Activated naive CD8-positive, alpha-beta T cell (primary cell): Measurements from ENCODE around the gene NTN5.
"Not testable (repeated sequence)": the region's sequence is repeated elsewhere in the genome, so short reads cannot be mapped to it uniquely, and the experiment has no call there.

Experiments
- H3K27ac Mint-ChIP-seq: one replicate; pipeline ENCODE4 v1.8.0; 2021; ENCODE audit warnings: mixed read lengths
- H3K27me3 Mint-ChIP-seq: one replicate; pipeline ENCODE4 v1.8.0; 2021; ENCODE audit warnings: mixed read lengths
- H3K36me3 Mint-ChIP-seq: one replicate; pipeline ENCODE4 v1.8.0; 2021; ENCODE audit warnings: mixed read lengths
- H3K4me1 Mint-ChIP-seq: one replicate; pipeline ENCODE4 v1.8.0; 2021; ENCODE audit warnings: low read depth, mixed read lengths
- H3K4me3 Mint-ChIP-seq: one replicate; pipeline ENCODE4 v1.8.0; 2021; ENCODE audit warnings: mild to moderate bottlenecking, mixed read lengths
- H3K9me3 Mint-ChIP-seq: one replicate; pipeline ENCODE4 v1.8.0; 2021; ENCODE audit warnings: low read depth, mixed read lengths

The NTN5 gene

DNA sequence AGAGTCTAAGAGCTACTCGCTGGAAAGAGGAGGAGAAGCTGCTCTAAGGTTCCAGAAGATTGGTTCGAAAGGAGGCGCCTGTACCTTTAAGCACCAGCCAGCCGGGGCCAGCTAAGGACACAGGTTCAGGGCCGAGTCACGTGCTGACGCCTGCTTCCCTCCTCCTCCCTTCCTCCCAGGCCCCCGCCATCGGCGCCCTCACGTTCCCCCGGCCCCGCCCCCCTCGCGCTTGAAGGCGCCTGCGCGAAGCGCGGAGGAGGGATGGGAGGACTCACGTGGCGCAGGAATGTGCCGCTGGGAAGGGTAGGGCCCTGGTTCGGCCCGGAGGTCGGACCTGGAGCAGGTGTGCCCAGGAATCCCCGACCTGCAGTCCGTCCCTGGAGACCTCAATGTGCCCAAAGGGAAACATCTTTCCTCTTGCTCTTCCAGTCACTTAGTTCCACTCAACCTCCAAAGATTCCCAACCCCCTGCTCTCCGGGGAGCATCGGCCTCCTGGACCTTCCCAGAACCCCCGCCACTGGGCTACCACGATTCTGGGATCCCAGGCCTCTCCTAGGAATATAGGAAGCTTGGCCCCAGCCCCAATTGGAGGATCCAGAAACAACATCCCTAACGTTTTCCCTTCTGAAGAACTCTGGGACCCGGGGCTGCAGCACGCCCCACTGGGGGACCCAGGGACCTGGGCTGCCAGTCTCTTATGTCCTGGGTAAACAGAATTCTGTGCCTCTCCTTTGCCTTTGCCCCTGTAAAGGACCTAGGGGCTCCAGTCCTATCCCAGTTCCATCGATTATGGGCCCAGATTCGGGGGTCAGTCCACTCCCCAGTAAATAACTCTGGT lies 38.2 kb downstream of the NTN5 start:
- Mint-ChIP-seq H3K4me3 (peak overlapping the region; percentile 79), H3K27ac (peak overlapping the region; percentile 87), H3K4me1 (peaks cover 55% of the 10 kb centered on the region), H3K36me3 (no peaks in the 10 kb centered on the region), H3K9me3 (no peaks in the 10 kb centered on the region), H3K27me3 (no peaks in the 10 kb centered on the region)

DNA sequence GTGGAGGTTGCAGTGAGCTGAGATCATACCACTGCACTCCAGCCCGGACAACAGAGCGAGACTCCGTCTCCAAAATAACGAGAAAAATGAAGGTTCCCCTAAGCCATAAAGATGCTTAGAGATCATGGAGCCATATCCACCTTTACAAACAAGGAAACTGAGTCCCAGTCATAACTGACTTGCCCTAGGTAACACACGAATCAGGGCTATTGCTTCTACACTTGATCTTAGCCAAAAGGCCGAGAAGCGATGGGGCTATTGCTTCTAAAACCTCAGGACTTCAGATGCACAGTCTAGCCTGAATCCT lies 38.8 kb downstream of the NTN5 start:
- no peaks in the 10 kb centered on the region for H3K36me3 Mint-ChIP-seq
- peaks cover 51% of the 10 kb centered on the region for H3K4me1 Mint-ChIP-seq
- H3K9me3 Mint-ChIP-seq, result no peaks in the 10 kb centered on the region

DNA sequence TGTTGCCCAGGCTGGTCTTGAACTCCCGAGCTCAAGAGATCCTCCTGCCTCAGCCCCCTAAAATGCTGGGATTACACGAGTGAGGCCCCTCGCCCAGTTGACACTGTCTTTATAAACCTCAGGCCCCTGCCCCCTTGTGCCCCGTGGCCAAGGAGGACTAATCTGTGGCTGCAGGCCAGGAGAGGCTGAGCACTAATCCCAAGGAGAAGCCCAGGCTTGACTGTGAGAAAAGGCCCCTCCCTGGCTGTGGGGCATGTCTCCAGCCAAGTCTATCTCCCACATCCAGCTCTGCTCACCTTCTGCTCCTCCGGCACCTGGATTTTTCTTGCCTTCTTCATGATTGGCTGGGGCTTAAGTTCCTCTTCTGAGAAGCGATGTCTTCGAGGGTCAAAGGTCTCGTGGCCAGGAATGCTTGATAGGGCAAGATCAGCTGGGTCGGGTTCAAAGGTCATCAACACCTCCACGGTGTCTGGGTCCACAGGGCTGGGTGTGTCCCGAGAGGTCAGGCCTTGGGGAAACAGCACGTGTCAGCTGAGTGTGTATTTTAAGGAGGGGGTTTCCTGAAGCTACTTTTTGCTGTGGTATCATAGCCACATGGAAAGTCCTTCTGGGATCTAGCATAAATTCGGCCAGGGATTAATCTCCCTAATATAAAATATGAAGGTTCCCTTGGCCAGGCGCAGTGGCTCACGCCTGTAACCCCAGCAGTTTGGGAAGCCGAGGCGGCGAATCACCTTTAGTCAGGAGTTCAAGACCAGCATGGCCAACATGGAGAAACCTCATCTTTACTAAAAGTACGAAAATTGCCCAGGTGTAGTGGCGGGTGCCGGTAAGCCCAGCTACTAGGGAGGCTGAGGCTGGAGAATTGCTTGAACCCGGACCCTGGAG lies 39.4 kb downstream of the NTN5 start:
- Mint-ChIP-seq H3K4me3 (peak overlapping the region; percentile 79), H3K27me3 (no peaks in the 10 kb centered on the region), H3K36me3 (no peaks in the 10 kb centered on the region), H3K27ac (peak overlapping the region; percentile 87), H3K9me3 (no peaks in the 10 kb centered on the region), H3K4me1 (peaks cover 45% of the 10 kb centered on the region)

More for the DNA sequence above, 38.8 kb downstream of the NTN5 start:
- Mint-ChIP-seq H3K27ac (peak overlapping the region; percentile 87), H3K4me3 (peak overlapping the region; percentile 79), H3K27me3 (no peaks in the 10 kb centered on the region)

DNA sequence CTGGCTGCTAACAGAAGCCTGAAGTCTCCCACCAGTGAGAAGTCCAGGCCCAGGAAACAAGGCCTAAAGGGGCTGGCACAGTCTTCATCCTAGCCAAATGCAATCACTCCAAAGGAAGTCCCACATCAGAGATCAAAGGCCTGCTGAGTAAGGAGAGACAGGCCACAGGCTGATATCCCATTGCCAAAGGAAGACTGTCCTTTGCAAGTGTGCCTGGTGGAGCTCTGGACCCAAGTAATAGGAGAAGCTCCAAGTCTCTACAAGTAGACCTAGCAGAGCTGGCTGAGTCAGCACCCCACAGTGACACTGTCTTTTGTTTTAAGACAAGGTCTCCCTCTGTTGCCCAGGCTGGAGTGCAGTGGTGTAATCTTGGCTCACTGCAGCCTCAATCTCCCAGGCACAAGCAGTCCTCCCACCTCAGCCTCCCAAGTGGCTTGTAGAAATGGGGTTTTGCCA lies 40.1 kb downstream of the NTN5 start:
- peak overlapping the region; percentile 78 for H3K27ac Mint-ChIP-seq
- H3K9me3 Mint-ChIP-seq, result no peaks in the 10 kb centered on the region
- no peaks in the 10 kb centered on the region for H3K36me3 Mint-ChIP-seq
- H3K4me1 Mint-ChIP-seq, result peaks cover 41% of the 10 kb centered on the region
- H3K27me3 Mint-ChIP-seq, result no peaks in the 10 kb centered on the region
- peak overlapping the region; percentile 35 for H3K4me3 Mint-ChIP-seq

DNA sequence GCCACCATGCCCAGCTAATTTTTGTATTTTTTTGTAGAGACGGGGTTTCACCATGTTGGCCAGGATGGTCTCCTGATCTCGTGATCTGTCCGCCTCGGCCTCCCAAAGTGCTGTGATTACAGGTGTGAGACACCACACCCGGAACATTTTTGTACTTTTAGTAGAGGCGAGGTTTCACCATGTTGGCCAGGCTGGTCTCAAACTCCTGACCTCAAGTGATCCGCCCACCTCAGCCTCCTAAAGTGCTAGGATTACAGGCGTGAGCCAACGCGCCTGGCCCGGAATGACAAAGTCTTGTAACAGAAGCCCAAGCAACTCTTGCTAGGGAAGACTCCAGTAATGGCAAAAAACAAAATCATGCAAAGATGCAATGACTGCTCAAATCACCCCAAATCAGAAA lies 40.5 kb downstream of the NTN5 start:
- H3K4me1 Mint-ChIP-seq, result peaks cover 39% of the 10 kb centered on the region
- not testable (repeated sequence) for H3K36me3 Mint-ChIP-seq, H3K27me3 Mint-ChIP-seq, H3K9me3 Mint-ChIP-seq
- peak overlapping the region; percentile 78 for H3K27ac Mint-ChIP-seq
- peak overlapping the region; percentile 35 for H3K4me3 Mint-ChIP-seq

DNA sequence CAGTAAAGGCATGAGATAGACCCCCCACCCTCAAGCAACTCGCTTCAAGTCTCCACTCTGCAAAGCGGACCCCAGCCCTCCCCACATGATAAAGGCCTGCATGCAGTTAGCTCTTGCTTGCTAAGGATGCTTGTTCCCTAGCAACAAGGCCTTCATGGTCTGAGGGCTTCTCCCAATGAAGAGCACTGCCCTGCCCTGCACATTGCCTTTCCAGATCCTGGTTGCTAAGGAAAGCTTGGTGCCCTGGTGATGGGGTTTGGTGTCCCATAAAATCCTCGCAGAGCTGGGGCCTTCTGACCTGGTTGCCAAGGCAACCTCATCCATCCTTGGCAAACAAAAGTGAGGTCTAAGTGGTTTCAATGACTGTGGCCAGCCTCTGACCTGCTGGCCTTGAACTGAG lies 41.6 kb downstream of the NTN5 start:
- no peaks in the 10 kb centered on the region for H3K36me3 Mint-ChIP-seq
- peaks cover 45% of the 10 kb centered on the region for H3K4me1 Mint-ChIP-seq
- no peak overlapping the region for H3K27ac Mint-ChIP-seq
- H3K27me3 Mint-ChIP-seq, result no peaks in the 10 kb centered on the region
- no peaks in the 10 kb centered on the region for H3K9me3 Mint-ChIP-seq
- H3K4me3 Mint-ChIP-seq, result no peak overlapping the region

DNA sequence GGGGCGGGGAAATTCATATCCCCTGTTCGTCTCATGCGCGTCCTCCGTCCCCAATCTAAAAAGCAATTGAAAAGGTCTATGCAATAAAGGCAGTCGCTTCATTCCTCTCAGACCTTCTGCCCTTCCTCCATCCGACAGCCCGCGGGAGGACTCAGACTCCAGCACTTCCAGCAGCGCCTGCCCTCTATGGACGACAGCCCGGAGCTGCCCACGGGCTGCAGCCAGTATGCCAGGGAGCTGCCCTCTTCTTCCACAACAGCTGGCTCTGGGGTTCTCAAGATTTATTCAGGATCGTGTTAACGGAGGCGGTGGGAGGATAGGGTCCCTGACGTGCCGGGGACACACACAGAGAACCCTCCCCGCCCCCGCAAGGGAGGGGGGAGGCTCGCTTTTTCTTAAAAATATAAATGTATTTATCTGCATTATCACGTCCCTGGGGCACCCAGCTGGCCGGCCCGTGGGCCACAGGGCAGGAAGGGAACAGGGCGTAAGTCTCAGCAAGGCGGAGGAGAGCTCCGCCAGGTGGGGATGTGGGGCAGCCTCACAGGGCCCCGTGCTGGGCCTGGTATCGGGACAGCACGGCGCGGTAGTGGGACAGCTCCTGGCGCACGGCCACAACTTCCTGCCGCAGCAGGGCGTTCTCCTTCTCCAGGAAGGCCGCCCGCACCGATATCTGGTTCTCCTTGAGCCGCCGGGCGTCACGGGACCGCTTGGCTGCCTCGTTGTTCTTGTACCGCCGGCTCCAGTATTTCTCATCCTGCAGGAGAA lies 42.3 kb downstream of the NTN5 start:
- H3K4me1 Mint-ChIP-seq, result peaks cover 42% of the 10 kb centered on the region
- H3K36me3 Mint-ChIP-seq, result no peaks in the 10 kb centered on the region
- no peaks in the 10 kb centered on the region for H3K27me3 Mint-ChIP-seq
- no peaks in the 10 kb centered on the region for H3K9me3 Mint-ChIP-seq
- no peak overlapping the region for H3K4me3 Mint-ChIP-seq
- no peak overlapping the region for H3K27ac Mint-ChIP-seq

DNA sequence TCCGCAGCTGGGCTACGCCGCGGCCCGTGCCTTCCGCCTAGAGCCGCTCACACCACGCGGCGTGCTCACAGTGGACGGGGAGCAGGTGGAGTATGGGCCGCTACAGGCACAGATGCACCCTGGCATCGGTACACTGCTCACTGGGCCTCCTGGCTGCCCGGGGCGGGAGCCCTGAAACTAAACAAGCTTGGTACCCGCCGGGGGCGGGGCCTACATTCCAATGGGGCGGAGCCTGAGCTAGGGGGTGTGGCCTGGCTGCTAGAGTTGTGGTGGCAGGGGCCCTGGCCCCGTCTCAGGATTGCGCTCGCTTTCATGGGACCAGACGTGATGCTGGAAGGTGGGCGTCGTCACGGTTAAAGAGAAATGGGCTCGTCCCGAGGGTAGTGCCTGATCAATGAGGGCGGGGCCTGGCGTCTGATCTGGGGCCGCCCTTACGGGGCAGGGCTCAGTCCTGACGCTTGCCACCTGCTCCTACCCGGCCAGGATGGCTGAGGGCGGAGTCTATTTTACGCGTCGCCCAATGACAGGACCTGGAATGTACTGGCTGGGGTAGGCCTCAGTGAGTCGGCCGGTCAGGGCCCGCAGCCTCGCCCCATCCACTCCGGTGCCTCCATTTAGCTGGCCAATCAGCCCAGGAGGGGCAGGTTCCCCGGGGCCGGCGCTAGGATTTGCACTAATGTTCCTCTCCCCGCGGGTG lies 43.1 kb downstream of the NTN5 start:
- no peaks in the 10 kb centered on the region for H3K27me3 Mint-ChIP-seq
- no peaks in the 10 kb centered on the region for H3K36me3 Mint-ChIP-seq
- H3K9me3 Mint-ChIP-seq, result no peaks in the 10 kb centered on the region
- H3K4me1 Mint-ChIP-seq, result peaks cover 42% of the 10 kb centered on the region
- H3K4me3 Mint-ChIP-seq, result no peak overlapping the region
- H3K27ac Mint-ChIP-seq, result no peak overlapping the region

DNA sequence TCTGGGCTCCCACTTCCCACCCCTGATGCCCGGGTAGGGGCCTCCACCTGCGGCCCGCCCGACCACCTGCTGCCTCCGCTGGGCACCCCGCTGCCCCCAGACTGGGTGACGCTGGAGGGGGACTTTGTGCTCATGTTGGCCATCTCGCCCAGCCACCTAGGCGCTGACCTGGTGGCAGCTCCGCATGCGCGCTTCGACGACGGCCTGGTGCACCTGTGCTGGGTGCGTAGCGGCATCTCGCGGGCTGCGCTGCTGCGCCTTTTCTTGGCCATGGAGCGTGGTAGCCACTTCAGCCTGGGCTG lies 43.6 kb downstream of the NTN5 start:
- Mint-ChIP-seq H3K36me3 (no peaks in the 10 kb centered on the region), H3K4me3 (no peak overlapping the region), H3K4me1 (peaks cover 40% of the 10 kb centered on the region), H3K27ac (no peak overlapping the region), H3K27me3 (no peaks in the 10 kb centered on the region), H3K9me3 (no peaks in the 10 kb centered on the region)

DNA sequence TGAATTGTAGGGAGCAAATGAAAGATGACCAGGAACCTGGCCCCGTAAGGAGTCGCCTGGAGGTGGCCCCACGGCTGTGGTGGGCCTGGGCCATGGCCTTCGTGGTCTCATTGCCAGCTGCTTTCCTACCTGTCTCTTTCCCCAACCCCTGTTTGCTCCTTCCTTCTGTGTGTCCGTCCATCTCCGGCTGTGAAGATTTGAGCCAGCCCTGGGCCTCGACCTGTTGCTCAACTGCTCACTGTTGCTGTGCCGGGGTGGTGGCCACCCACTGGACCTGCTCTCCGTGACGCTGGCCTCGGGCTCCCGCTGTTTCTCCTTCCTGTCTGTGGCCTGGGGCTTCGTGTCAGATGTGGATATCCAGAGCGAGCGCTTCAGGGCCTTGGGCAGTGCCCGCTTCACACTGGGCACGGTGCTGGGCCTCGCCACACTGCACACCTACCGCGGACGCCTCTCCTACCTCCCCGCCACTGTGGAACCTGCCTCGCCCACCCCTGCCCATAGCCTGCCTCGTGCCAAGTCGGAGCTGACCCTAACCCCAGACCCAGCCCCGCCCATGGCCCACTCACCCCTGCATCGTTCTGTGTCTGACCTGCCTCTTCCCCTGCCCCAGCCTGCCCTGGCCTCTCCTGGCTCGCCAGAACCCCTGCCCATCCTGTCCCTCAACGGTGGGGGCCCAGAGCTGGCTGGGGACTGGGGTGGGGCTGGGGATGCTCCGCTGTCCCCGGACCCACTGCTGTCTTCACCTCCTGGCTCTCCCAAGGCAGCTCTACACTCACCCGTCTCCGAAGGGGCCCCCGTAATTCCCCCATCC lies 44.1 kb downstream of the NTN5 start:
- Mint-ChIP-seq H3K27me3 (no peaks in the 10 kb centered on the region), H3K36me3 (peaks cover 2% of the 10 kb centered on the region), H3K4me3 (no peak overlapping the region), H3K9me3 (no peaks in the 10 kb centered on the region), H3K27ac (no peak overlapping the region), H3K4me1 (peaks cover 39% of the 10 kb centered on the region)

DNA sequence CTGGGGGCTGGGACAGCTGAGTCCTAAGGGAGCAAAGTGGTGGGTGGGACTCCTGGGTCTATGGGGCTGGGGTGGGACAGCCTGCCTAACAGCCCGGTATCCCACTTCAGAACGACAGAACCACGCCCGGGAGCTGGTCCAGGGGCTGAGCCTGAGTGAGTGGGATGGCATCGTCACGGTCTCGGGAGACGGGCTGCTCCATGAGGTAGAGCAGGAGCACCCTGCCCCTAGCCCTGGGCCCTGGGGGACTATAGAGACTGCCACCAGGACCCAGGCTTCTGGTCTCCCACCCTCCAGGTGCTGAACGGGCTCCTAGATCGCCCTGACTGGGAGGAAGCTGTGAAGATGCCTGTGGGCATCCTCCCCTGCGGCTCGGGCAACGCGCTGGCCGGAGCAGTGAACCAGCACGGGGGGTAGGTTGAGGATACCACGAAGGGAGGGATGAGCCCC lies 44.9 kb downstream of the NTN5 start:
- Mint-ChIP-seq H3K36me3 (peaks cover 3% of the 10 kb centered on the region), H3K4me1 (peaks cover 37% of the 10 kb centered on the region), H3K27ac (no peak overlapping the region), H3K4me3 (no peak overlapping the region), H3K27me3 (no peaks in the 10 kb centered on the region), H3K9me3 (no peaks in the 10 kb centered on the region)

DNA sequence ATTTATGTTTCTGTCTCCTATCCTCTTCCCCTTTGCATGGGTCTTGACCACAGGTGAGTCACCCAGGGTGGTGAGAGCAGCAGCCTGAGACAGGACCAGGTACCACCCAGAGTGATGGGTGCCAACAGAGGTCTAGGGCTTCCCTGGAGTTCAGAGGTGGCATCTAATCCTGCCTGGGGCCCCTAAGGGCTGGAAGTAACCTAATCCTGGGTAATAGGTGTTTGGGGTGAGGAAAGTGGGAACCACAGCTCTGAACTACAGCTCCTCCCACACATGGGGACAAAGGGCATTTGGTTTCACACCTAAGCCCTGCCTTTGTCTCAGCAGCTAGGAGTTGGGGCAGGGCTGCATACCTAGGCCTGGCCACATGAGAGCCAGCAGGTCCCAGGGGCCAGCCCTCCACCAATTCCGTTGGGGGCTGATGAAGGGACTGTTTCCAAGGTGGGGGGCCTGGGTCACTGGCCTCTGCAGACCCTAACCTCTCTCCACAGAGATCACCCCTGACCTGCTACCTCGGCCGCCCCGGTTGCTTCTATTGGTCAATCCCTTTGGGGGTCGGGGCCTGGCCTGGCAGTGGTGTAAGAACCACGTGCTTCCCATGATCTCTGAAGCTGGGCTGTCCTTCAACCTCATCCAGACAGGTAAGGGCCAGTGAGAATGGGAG lies 45.5 kb downstream of the NTN5 start:
- H3K27ac Mint-ChIP-seq, result no peak overlapping the region
- no peak overlapping the region for H3K4me3 Mint-ChIP-seq
- no peaks in the 10 kb centered on the region for H3K9me3 Mint-ChIP-seq
- peaks cover 3% of the 10 kb centered on the region for H3K36me3 Mint-ChIP-seq
- no peaks in the 10 kb centered on the region for H3K27me3 Mint-ChIP-seq
- H3K4me1 Mint-ChIP-seq, result peaks cover 33% of the 10 kb centered on the region

DNA sequence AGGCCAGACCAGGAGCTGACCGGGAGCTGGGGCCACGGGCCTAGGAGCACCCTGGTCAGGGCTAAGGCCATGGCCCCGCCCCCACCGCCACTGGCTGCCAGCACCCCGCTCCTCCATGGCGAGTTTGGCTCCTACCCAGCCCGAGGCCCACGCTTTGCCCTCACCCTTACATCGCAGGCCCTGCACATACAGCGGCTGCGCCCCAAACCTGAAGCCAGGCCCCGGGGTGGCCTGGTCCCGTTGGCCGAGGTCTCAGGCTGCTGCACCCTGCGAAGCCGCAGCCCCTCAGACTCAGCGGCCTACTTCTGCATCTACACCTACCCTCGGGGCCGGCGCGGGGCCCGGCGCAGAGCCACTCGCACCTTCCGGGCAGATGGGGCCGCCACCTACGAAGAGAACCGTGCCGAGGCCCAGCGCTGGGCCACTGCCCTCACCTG lies 46.9 kb downstream of the NTN5 start:
- Mint-ChIP-seq H3K4me3 (no peak overlapping the region), H3K36me3 (peaks cover 5% of the 10 kb centered on the region), H3K27ac (no peak overlapping the region), H3K27me3 (no peaks in the 10 kb centered on the region), H3K4me1 (peaks cover 32% of the 10 kb centered on the region), H3K9me3 (no peaks in the 10 kb centered on the region)
